DMS153 treated with DMSO at 0.1 percent for 48 hours (cell line): ENCODE results near the gene ALPK1.
"Not testable (repeated sequence)": the region's sequence is repeated elsewhere in the genome, so short reads cannot be mapped to it uniquely, and the experiment has no call there.

Experiments used
- DNase-seq: peaks from one replicate; lab custom pipeline; 2025; ENCODE audit not compliant: unreplicated experiment; lab: John Stamatoyannopoulos, UW

The ALPK1 gene

GRCh38 chr4:112296949-112297880 is at the start of gene ALPK1:
Gene ALPK1, plus strand, starts transcription at chr4:112297369.
- DNase-seq, result no peak

- DNase-seq, result no peak
Measured at GRCh38 chr4:112251019-112251643, 46.0 kb upstream of the ALPK1 start.

GRCh38 chr4:112252234-112252633 is 44.9 kb upstream of the ALPK1 start:
- DNase-seq, result no peak

- DNase-seq, result no peak
Measured at GRCh38 chr4:112253382-112254000, 43.7 kb upstream of the ALPK1 start.

GRCh38 chr4:112257098-112257497 is 40.1 kb upstream of the ALPK1 start:
- no peak for DNase-seq

GRCh38 chr4:112266823-112267222 is 30.3 kb upstream of the ALPK1 start:
- DNase-seq, result no peak

GRCh38 chr4:112270051-112270450 is 27.1 kb upstream of the ALPK1 start:
- no peak for DNase-seq

- DNase-seq, result no peak
Measured at GRCh38 chr4:112270640-112271421, 26.3 kb upstream of the ALPK1 start.

GRCh38 chr4:112272292-112272691 is 24.9 kb upstream of the ALPK1 start:
- no peak for DNase-seq

GRCh38 chr4:112274959-112275358 is 22.2 kb upstream of the ALPK1 start:
- DNase-seq, result no peak

GRCh38 chr4:112276113-112276512 is 21.1 kb upstream of the ALPK1 start:
- DNase-seq, result no peak

GRCh38 chr4:112277220-112277619 is 19.9 kb upstream of the ALPK1 start:
- DNase-seq, result no peak

GRCh38 chr4:112277705-112278448 is 19.3 kb upstream of the ALPK1 start:
- no peak for DNase-seq

GRCh38 chr4:112279025-112279881 is 17.9 kb upstream of the ALPK1 start:
- no peak for DNase-seq

- no peak for DNase-seq
Measured at GRCh38 chr4:112279882-112280315, 17.3 kb upstream of the ALPK1 start.

- DNase-seq, result no peak
Measured at GRCh38 chr4:112280386-112281056, 16.6 kb upstream of the ALPK1 start.

- DNase-seq, result not testable (repeated sequence)
Measured at GRCh38 chr4:112281895-112282398, 15.2 kb upstream of the ALPK1 start.

GRCh38 chr4:112282860-112283667 is 14.1 kb upstream of the ALPK1 start:
- DNase-seq, result no peak
